AG09319 (cell line): ENCODE results near the gene POU6F2.

Source experiments
- DNase-seq: peaks from one replicate; pipeline ENCODE4 v3.0.0-alpha.2; 2010; ENCODE audit warnings: low read depth; ENCODE audit errors: extremely low read depth
- TF ChIP-seq, protein P1 (sequence below): IDR thresholded peaks from 2 replicates; pipeline ENCODE4 v1.5.1; 2011; ENCODE audit warnings: low read depth, mild to moderate bottlenecking, inconsistent platforms, low read length, moderate library complexity

Gene POU6F2

DNA sequence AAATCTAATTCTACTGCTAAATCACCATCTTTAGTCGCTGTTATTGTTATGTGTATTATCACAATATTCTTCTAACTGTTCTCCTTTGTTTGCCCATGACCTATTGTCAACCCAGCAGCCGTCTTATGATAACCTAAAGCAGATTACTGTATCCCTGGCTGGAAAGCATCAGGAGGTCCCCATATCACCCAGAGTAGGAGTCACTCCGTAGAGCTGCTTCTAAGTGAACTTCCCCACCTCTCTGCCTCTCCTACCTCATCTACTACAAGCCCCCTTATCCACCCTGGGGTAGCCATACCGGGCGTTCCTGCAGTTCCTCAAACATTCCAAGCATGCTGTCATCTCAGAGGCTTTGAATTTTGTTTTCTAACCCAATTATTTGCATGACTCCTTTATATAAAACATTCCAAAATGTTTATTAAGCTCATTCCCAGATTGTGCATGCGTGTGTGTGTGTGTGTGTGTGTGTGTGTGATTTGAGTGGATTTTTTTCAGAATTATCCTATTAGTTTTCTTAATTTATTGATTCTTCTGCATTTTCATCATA, 39.7 kb downstream of the POU6F2 start:
- no peak for DNase-seq
- TF ChIP-seq, protein P1, sequence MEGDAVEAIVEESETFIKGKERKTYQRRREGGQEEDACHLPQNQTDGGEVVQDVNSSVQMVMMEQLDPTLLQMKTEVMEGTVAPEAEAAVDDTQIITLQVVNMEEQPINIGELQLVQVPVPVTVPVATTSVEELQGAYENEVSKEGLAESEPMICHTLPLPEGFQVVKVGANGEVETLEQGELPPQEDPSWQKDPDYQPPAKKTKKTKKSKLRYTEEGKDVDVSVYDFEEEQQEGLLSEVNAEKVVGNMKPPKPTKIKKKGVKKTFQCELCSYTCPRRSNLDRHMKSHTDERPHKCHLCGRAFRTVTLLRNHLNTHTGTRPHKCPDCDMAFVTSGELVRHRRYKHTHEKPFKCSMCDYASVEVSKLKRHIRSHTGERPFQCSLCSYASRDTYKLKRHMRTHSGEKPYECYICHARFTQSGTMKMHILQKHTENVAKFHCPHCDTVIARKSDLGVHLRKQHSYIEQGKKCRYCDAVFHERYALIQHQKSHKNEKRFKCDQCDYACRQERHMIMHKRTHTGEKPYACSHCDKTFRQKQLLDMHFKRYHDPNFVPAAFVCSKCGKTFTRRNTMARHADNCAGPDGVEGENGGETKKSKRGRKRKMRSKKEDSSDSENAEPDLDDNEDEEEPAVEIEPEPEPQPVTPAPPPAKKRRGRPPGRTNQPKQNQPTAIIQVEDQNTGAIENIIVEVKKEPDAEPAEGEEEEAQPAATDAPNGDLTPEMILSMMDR: no peak

DNA sequence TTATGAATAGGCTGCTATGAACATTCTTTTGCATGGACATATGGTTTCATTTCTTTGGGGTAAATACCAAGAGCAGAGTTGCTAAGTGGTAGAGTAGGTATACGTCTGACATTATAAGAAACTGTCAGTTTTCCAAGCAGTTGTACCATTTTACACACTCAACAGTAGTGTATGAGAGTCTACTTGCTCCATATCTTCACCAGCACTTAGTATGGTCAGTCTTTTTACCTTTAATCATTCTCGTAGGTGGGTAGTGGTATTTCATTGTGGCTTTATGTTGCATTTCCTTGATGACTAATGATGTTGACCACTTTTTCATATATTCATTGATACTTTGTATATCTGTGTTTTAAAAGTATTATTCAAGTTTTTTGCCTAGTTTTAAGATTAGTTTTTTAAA, 45.1 kb downstream of the POU6F2 start:
- no peak for DNase-seq
- TF ChIP-seq, protein P1: no peak

DNA sequence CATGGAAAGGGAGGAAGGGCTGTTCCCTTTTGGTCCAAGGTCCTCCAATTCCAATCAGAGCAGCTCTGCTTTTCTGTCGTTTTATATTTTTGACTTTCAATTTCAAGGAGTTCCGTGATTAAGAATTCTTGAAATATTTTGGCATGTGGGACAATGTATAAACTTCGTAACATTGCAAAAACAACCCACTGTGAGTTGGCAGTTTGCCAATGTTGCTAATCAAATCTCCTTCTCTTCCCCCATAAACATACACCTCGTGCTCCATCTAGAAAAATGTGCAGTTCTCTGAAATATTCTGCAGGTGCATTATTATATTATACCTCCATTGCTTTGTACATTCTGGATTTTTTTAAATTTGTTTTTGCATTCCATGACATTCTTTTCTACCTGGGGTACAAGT, 49.8 kb downstream of the POU6F2 start:
- no peak for DNase-seq
- TF ChIP-seq, protein P1: no peak

DNA sequence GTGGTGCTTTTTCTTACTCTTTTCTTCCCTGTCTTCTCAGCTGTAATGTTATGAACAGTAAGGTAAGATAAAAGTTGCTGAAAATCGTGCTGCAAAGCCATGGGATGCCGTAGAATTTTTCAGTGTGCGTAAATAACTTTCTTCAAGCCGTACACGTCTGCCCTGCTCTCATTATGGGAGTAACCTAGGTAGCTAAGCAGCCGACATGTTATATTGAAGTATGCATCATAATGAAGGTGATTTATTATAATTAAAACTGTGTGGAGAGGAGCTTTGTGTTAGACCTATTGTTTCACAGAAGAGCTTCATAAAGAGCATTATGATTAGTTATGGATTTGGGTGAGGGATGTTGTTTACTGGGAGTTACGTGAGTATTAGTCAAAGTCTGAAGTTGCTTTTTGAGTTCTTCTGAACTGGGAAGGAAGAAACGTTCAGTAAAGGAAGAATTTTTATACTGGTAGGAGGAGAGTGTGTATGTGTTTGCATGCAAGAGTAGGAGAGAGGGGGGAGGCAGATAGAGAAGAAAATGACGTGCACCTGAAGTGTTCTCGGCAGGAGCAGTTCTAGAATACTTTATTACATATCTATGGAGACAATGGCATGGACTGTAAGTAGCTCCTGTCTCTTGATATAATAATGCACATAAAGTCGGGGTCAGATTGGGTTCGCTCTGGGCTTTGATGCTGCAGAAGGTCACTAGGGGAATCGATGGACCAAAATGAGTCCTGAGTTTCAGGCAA, 56.3 kb downstream of the POU6F2 start:
- TF ChIP-seq, protein P1: no peak
- DNase-seq: no peak

DNA sequence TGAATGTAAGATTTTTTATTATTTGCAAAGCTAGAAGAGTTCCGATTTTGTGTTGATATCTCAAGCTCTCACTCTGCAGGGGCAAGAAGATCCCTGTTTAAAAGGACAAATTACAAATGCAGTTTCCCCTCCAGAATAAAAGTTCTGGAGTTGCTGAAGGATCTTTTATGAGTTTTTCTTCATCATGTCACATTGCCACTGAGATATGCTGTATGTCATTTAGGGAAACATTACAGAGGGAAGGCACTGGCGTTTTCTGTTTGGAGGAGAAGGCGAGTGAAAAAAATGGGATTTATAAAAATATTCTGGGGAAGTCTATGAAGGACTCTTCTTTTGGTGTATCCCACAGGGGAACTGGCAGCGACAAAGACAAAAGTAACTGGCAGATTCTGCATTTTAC, 57.4 kb downstream of the POU6F2 start:
- DNase-seq: no peak
- TF ChIP-seq, protein P1: no peak

DNA sequence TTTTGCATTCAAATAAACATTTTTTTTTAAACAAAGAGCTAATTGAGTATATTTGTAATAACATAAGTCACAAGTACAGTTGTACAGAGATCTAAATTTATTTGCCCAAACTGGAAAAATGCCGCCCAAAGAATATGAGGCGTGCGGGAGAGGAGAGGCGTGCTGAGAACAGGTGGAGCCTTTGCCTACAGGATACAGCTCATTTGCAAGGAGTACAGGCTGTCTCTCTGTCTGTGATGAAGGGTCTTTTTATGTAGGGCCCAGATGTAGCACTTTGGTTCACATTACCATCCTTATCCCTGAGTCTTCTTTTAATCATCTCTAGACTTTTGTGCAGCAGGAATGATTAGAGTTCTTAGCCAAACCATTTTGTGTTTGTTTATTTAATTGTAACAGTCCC, 58.2 kb downstream of the POU6F2 start:
- DNase-seq: no peak
- TF ChIP-seq, protein P1: no peak

DNA sequence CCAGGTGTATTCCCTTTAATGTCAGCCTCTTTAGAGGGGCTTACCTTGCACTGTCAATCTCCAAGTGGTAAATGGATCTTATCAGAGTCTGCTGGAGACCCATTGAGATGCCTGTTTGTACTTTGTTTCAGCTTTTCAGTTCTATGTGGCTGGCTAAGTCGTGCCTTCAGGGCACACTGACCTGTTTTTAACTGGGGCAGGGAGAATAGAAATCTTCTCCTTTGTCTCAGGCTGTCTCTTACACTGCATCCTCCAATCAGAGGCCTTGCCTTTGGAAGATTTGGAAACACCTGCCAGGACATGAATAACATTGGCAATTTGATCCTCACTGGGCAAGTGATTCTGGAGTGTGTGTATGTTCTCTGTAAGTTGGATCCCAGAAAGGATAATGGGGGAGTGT, 65.0 kb downstream of the POU6F2 start:
- TF ChIP-seq, protein P1: no peak
- no peak for DNase-seq
